ENCODE data around the gene ARL14EP.

DNA sequence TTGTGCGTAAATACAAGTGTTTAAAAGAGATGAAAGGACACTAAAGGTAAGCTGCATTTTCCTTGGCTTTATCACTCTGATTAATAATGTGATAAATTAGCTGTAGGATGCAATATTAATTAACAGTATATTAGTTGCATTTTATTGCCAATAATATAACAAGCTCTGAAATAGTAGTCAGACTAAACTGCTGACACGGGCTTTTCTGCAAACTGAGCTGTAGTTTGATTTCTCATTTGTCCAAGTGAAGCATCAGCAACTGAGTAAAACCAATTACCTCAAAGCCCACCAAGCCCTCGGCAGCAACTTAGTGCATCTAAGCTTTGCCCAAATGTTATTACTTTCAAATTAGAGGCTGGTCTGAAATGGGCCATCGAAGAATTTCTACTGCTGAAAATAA, 33.5 kb downstream of the ARL14EP start:
- TF ChIP-seq, protein P1, sequence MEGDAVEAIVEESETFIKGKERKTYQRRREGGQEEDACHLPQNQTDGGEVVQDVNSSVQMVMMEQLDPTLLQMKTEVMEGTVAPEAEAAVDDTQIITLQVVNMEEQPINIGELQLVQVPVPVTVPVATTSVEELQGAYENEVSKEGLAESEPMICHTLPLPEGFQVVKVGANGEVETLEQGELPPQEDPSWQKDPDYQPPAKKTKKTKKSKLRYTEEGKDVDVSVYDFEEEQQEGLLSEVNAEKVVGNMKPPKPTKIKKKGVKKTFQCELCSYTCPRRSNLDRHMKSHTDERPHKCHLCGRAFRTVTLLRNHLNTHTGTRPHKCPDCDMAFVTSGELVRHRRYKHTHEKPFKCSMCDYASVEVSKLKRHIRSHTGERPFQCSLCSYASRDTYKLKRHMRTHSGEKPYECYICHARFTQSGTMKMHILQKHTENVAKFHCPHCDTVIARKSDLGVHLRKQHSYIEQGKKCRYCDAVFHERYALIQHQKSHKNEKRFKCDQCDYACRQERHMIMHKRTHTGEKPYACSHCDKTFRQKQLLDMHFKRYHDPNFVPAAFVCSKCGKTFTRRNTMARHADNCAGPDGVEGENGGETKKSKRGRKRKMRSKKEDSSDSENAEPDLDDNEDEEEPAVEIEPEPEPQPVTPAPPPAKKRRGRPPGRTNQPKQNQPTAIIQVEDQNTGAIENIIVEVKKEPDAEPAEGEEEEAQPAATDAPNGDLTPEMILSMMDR (IDR thresholded peaks at IDR 0.05) = no peak
- no peak for TF ChIP-seq ZFX (IDR thresholded peaks at IDR 0.05; ENCODE audit: borderline replicate concordance)
